Measurements from ENCODE around the gene ROBO2.

ROBO2 gene

DNA sequence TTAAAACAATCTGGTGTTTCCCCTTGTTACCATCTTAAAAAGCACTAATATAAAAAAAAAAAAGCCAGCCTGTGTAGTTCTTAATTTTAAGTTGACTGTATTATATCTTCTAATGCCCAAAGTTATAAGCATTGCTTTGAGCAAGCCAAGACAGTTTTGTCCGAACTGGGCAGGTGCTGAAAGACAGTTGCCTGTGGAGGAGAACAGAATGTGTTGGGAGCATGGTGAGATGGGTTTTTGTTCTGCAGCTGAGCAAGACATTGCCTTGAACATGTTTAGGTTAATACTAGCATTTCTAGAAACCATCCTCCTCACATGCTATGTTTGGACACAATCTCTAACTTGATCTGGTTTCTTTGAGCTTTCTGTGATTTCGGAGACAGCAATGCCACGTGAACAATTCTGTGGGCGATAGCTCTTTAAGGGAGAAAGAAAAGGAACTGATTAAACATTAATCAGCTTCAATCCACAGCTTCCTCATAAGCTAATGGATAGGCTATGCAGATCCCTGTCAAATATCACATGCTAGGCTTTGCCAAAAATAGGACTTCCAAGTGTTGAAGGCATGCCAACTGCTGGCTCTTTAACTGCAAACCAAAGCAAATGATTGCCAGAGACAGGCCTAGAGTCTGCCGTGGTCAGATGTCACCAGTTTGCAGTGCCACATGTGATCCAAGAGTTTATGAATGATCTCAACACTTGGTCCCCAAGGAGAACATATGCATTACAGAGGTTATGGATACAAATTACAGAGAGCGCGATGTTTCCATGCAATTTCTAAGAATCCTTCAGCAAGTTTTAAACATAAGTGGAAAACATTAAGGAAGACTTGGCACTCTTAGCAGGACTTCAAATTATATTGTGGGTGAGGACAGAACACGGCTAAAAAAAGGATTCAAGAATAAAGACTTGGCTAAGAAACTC is 428.1 kb downstream of the ROBO2 start:
- DNase-seq = peak in 11 of 56 donors; percentile 2 to 46 (median 10)

DNA sequence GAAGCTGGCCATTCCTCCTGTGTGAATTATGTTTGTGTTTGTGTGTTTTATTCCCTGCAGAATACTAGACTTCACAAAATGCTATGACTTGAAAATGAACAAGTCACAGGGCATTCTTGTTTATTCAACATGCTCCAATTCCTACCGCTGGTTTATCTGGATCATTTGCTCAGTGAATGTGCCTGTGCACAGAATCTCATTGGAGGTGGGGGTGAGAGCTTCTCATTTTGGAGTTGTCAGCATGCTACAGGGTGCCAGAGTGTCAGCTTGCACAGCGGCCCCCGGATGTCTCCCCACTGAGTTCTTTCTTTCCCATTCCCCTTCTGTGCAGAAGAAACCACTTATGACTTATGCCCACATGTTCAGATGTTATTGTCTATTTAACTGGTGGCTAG is 428.7 kb downstream of the ROBO2 start:
- no peak for DNase-seq

DNA sequence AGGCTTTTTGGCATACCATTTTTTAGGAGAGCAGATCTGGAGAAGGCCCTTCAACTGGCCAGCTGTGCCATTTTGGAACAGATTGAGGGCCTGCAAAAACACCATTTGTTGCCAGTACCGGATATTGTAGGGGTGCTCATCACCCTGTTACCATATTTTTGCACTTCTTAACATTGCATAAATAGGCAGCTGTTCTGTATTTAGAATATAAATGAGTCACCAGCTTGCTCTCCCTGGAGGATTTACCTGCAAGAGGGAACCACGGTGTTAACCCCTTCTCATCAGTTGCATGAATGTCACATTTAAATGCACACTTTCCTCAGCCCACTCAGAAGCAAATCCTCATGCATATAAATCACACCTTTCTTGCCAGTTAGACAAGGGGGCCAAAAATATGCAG is 435.6 kb downstream of the ROBO2 start:
- DNase-seq = no peak

DNA sequence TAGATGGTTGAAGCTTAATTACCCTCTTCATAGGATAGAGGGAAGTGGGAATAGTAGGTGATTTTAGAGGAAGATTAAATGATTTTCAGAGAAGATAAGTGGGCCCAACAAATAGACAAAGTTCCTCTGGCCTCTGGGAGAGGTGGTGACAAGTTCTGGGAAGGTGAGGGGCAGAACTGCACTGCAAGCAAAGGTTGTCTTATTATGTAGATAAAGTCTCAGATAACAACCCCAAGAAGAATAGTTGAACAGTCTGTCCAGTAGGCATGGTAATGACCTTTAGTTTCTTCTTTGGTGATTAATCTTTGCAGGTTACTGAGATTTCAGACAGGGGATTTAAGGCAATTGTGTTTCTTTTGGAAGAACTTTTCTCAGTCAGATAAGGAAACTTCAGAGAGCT is 439.1 kb downstream of the ROBO2 start:
- DNase-seq = no peak

DNA sequence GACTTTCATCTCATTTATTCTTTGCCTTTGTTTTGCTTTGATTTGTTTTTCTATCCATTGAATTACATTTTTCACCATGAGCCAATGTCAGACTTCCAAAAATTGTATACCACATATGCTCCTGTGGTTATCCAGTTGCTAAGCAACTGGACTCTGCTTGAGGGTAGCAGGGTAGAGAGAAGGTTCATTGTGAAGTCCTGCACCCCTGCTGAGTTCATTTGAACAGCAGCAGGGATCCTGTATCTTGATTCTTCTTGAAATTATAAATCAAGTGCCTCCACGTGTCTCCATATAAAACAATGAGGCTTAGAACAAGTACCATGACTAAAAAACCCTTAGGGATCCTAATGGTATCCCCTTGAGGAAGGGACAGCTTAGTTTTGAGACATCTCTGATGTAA is 449.3 kb downstream of the ROBO2 start:
- no peak for DNase-seq

DNA sequence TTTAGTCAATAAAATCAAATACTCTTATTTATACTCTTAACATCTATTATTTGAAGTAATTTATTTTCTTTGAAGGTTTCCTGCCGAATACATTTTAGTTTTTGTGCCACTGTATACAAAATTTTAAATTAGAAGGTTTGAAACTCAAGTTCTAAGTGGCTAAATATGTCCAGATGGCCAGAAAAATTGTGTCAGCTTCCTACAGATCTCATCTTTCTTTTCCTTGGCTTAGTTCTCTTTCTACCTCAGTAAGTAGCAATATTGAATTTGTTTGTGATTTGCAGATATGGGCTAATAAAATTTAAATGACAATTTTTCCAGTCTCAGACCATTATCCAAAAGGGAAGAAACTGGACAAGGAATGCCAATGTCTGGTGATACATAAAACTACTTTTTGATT is 452.1 kb downstream of the ROBO2 start:
- no peak for DNase-seq

DNA sequence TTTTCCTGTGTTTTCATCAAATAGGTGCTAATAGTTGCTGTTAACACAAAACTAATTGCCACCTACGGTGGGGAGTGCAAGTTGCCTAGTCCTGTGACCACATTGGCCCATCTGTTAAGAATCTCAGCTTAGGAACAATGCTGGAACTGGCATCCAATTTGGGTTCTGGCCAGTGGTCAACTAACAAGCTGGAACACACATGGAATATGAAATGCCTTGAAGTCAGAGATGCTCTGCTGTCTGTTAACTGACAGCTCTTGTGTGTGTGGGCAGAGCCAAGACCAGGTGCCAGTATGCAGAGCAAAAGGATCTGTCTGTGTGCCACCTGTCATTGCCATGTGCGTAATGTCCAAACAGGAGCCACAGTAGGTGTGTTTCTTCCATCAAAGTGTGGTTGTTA is 460.8 kb downstream of the ROBO2 start:
- no peak for DNase-seq

DNA sequence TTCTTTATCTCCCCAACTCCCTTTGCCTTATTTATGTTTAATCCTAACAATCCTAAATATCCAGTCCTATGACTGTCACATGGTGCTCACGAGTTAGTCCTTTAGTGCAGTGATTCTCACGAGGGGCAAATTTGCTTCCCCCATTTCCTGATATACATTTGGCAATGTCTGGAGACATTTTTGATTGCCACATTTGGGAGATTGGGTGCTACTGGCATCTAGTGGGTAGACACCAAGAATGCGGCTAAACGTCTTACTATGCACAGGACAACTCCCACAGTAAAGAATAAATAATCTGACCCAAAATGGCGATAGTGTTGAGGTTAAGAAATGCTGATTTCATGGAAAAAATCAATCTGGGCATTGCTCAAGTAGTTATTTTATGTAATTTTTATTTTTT is 466.5 kb downstream of the ROBO2 start:
- DNase-seq = no peak

DNA sequence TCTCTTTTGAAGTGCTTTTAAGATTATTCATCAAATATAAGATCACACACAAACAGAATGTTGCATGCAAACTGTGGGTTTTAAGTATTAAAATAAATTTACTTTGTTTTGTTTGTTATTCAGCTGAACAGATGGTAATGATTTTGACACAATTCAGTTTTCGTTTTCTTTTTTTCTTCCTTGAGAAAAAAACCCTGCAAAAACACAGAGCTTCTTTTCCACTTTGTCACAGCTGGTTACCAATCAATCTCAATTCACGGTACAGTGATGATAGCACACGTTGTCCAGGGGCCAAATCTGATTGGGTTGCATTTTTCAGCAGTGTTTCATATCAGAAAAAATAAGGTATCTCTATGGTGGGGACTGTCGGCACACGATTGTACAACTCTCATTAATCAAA is 473.6 kb downstream of the ROBO2 start:
- DNase-seq = no peak

DNA sequence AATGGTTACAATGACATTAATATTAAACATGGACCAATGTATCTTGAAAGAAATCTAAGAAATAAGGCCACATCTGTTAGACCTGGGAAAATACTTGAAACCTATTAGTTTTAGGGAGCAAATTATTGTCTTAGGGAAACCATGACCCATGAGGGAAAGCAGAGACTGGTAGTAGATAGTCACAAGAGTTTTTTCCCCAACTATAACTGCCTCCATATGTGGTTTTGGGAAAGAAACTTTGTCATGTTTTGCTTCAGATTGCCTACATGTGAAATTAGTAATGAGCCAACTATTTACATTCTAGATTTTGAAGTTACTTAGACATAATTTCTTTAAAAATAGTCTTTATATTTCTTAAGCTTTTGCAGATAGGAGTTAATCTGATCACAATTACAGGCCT is 474.9 kb downstream of the ROBO2 start:
- DNase-seq = no peak

DNA sequence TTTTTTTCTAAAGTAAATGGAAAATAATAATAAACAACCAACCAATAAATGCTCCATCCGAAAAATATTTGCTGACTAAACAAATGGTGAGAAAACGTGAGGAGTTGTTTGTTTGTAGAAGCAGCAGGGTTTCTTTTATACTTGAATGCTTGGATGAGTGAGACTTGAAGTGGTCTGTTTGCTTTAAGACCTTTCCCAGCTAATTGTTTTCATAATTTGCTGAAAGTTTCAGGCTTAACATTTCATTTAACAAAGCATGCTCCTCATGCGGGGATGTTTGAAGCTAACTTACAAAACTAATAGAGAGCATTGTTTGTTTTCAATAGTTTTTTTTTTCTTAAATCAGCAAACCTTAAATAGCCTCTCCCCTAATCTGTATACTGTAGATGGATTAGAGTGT is 484.6 kb downstream of the ROBO2 start:
- no peak for DNase-seq

DNA sequence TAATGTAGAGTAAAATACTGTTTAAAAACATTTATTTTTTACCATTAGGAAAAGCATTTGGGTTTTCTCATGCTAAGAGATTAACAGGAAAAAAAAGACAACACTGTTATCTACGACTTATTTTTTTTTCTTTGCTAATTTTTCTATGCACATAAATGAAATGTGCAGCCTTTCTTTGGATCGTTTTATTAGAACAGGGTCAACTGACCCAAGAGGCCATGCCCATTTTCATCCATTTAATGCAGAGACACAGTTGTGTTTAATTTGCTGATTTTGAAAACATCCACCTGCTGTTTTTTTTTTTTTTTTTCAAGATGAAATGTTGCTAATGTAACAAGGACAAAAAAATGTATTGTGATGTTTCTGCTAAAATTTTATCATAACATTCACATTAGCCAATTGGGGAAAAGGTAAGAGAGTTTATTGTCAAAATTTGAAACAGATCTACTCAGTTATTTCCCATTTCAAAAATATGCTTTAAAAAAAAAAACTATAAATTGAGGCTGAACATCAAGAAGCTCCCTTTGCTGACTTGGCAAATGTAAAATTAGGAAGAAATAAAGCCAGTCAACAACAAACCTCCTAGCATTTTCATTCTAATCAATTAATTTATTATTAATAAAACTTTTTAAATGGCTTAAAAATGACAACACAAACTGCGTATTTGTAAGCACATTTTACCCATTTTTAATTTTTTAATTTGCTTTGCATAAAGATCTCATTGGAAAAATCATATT is 485.2 kb downstream of the ROBO2 start:
- DNase-seq = no peak

DNA sequence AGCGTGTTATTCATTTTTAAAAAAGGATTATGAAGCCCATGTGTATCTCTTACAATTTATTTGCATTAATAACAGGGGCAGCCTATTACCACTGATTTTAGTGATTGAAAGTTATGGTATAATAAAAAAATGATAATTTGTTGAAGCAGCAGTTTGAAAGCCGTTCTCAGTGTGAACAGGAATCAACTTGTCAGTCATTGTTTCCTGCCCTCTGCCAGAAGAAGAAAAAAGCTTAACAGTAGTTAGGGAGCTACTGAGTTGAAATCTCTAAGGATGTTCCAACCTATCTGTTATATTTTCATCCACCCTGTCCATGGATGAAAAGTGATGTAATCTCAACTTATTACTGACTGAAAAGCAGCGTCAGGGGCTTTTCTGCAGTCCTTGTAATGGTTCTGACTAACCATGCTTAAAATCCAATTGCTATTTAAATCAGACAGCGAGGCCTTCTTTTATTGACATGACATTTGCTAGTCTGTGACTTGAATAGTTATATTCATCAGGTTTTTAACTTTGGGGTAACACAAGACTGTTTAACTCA is 486.7 kb downstream of the ROBO2 start:
- no peak for DNase-seq

DNA sequence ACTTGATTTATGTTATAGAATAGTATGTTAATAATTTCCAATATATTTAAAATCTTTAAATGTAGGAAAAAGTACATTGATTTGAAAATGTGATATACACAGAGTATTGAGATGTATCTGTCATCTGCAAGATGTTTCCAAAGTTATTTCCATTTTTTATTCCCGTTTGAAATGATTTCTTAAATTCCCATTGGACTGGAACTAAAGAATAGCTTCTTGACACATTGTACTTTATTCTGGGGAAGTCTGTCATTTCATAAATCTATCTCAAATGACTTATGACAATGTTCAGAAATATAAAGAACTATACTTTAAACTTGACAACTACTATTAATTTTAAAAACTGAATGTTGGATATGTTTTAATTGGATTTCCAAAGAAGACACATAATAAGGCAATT is 489.6 kb downstream of the ROBO2 start:
- DNase-seq = no peak

DNA sequence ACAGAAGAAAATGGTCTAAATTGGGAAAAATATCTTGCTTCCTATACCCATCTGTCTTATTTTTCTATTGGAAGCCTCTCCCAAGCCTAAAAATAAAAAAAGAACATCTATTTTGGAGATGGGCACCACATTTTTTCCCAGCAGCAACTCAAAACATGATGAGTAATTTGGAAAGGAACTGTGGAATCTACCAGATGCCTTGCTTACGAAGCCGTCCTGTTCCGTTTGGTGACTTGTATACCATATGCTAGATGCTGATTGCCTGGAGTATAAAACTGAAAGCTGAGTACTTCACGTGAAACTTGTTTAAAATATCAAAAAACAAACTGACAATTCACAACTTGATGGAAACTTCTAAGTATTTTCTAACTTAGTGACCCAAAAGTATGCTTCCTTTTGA is 491.0 kb downstream of the ROBO2 start:
- peak in 9 of 56 donors; percentile 0 to 33 (median 3) for DNase-seq

DNA sequence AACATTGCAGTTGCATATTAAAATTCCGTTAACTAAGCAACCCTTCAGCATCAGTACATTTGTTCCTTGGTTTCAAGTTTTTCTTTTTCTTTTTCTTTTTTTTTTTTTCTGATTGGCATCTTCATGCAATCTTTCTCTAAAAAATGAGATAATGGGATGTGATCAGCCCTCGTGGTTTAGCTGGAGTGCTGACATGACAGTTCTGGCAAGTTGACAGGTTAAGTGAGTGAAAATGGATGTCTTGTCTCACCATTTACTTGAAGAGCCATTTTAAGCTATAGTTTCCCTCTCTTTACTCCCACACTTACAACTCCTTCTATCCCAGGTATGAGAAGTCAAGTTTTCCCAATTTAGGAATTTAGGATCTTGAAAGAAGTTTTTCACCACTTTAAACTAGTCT is 495.2 kb downstream of the ROBO2 start:
- no peak for DNase-seq

DNA sequence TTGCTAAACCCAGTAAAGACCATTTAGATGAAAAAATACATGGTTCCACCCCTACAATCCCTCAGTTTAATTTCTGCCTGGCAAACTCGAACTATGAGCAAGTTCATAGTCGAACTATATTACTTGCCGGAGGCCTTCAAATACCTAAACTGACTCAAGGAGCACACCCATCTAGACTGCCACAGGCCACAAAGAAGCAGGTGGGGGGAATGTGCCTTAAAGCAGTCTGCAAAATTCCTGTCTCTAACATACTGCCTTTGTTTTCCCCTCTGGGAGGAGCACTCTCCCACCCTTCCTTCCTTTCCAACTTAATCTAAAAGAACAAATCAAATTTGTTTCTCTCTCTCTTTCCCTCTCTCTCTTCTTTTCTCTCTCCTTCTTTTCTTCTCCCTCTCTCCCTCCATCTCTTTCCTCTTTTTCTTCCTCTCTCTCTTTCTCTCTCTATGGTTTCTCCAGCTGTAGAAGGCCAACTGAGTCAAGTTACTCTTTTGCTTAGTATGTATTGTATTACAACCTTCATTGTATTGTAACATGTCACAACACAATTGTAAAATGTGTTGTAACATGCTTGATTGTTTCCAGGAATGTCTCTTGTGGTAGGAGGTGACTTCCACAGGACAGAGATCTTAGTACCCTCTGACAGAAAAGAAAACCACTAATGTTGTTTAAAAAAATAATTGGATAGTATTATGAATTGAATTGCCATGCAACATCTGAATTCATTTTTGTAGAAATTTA is 496.3 kb downstream of the ROBO2 start:
- DNase-seq = no peak

DNA sequence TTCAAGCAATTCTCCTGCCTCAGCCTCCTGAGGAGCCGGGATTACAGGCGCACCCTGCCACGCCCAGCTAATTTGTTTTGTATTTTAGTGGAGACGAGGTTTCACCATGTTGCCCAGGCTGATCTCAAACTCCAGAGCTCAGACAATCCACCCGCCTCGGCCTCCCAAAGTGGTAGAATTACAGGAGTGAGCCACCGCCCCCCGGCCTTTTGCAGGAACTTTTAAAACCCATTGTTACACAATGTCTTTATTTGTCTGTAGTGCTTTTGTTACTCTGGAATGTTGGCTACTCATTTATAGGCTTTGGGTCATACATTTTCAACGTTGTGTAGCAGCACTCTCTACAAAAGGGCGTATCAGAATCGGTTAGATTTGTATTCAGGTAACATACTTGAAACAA is 499.1 kb downstream of the ROBO2 start:
- no peak for DNase-seq

DNA sequence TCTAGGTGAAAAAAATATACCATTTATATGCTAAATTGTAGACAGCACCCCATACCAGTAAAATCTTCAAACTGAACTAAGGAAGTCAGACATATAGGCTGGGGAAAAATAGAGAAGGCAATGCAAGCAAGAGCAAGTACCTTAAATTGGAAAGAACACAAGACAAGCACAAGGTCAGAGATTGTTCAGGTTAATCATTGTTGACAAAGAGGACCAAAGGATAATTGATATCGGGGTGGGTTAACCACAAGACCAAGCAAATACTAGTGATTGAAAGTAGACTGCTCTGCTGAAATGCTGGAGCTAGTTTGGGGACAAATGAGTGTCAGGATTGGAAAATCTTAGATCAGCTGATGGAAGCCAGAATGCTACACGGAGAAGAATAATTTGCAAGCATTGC is 499.8 kb downstream of the ROBO2 start:
- DNase-seq = no peak

DNA sequence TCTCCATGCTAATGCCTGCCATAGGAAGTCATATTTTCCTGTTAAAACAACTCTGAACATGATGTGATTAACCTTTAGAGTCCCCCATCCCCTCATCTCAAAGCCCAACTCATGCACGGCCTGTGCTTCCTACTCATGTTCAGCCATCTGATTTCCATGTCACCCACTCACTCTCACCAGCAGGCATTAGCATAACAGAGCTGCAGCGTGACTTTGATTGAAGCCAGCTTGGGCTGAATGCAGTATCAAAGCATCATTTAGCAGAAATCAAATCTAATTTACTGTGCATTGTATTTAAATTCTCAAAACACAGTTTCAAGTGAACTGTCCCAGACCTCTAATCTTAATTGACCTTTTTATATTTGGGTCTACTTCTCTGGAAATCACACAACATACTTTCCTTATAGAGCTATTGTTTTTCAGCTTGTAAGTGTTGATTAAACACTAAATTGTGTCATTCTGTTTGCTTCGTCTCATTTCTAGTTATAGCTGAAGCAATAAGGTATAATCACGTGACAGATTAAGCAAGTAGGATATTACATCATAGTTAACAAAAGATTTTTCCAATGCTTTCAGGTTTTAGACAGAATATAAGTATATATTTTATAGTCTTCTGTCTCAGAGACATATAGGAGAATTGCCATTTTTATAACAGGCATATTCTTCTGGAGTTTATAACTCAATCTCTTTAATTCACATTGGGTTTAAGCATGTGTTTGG is 501.5 kb downstream of the ROBO2 start:
- peak in 7 of 56 donors; percentile 5 to 44 (median 7) for DNase-seq

DNA sequence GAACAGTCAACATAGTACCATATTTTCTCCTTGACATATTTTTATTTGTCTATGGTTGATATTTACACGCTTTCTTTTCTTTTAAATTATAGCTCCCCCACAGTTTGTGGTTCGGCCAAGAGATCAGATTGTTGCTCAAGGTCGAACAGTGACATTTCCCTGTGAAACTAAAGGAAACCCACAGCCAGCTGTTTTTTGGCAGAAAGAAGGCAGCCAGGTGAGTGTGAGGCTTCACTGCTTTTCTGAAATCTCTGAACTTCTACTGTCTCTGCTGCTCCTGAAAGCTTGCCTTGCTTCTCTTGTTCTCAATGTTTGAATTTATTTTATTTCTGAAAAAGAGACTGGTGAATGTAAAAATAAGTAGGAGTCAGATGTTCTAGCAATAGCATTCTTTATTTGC is 506.3 kb downstream of the ROBO2 start:
- no peak for DNase-seq

Data from amygdala (tissue), 56 donors.